Suppressor macrophage treated with lipopolysaccharide for 1 hour (primary cell): ENCODE measurements around the gene ATPAF2.
"Not testable (repeated sequence)": the region's sequence is repeated elsewhere in the genome, so short reads cannot be mapped to it uniquely, and the experiment has no call there.

Experiments used
- DNase-seq, 3 donors: peaks; one replicate each; pipeline ENCODE4 v3.0.0-alpha.2; 2020 to 2022

The ATPAF2 gene

DNA sequence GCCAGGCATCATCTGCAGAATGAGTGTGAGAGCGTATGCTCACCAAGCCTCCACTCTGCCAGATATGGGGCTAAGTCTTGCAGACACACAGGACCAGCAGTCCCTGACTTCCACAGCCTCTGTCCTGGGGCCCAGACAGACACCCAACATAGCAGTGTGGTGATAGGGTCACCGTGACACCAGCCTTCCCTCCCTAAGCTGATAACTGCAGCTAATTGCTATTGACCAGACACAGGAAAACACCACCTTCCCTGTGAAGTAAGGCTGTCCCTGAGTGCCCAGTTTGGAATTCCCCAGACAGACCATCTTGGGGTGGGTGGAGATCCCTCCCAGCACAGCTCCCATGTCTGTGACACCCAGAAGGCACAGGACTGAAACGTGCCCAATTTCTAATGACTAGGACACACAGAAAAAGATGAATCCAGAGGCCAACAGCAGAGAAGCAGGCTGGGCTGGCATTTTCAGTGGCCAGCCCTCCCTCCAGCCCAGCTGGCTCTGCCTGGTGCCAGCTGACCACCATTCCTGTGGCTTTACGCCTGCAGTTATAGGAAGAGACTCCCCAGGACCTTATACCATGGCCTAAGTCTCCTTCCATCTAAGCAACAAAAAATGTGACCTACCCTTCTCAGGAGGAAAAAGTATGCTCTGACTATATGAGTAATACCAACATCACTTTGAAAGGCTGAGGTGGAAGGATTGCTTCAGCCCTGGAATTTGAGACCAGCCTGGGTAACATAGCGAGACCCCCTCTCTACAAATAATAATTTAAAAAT, 30.3 kb downstream of the ATPAF2 start:
- DNase-seq = no peak

DNA sequence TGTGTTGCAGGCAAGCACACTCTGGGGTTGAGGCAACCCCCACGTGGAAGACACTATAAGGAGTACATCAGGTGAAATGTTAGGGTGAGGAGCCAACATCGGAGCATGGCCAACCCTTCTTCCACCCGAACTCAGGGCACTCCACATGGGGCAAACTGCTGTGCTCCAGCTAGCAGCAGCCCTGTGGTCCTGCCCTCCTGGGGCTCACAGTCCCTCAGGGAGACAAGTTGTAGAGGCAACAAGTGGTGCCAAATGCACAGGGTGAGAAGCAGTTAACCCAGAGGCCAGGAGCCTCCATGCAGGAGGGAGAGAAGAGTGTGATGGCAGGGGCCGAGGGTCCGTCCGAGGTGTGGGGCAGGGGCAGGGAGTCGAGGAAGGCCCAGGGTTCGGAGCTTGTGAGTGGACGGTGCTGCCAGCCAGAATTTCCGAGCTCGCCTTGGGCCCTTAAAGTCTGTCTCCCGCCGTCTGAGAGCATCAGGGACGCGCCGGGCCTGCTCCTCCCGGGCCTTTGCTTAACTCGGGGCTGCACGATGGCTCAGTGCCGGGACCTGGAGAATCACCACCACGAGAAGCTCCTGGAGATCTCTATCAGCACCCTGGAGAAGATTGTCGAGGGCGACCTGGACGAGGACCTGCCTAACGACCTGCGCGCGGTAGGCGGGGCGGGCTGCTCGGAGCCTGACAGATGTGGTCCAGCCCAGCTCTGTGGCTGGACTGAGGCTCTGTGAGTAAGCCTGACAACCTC, 32.3 kb downstream of the ATPAF2 start:
- no peak for DNase-seq

DNA sequence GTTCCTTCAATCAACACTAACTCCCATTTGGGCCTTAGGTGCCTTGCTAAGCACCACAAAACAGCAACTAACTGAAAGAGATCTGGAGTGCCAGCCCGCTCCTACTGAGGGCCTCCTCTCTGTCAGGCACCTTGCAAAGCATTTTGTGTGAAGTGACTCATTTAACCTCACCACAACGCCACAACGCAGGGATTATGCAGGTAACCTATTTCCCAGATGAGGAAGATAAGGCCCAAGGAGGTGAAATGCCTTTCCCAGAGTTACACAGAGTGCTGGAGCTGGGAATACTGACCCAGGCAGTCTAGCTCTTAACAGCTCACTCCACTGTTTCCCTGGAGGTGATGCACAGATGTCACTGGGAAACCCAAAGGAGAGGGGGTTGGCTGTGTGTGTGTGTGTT, 33.5 kb downstream of the ATPAF2 start:
- DNase-seq = no peak

DNA sequence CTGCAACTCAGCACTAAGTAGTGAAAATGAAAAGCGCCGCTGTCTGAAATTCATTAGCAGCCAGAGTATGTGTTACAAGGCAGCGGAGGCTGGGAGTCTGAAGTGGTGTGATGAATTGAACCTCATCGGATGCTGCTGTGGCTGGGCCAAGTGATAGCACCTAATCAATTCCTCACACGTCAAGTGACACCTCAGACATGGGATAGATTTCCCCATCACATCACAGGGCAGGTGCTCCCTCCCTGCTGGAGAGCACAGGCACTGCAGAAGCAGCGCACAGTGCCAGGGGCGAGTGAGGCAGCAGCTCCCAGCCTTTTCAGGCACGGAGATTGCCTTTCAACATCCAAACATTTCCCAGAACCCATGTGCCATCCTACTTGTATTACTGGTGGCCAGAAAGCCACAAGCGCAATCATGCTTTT, 34.1 kb downstream of the ATPAF2 start:
- DNase-seq = no peak

DNA sequence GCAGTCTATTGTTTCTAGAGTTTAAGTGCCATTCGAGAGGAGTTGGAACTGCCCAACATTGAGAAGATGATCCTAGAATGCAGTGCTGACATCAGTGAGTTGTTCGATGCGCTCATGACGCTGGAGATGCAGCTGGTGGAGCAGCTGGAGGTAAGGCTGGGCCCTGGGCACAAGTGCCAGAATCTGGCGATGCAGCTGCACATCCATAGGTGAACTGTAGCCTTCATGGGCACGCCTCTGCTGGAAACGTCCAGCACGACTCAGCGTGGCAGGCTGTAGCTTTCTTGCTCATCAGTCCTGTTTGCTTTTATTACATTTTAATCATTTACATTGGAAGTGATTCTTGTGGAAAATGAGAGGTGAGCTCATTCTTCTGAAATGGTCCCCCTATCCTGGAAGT, 34.6 kb downstream of the ATPAF2 start:
- DNase-seq = no peak

DNA sequence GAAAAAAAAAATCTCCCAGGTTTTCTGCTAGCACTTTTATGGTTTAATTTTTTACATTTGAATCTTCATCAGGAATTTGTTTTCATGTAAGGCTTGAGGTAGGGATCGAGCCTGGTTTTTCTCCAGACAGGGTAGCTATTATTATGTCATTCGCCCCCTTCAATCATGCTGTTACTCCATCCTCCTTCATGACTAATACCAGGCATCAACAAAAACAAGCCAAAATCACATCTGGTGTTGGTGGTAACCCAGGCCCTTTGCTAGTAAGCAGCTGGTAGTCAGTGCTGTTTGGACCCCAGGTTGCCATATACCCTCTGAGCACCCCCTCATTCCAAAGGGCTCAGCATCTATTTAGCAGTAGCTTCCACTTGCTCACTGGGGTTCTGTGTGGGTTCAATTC, 36.8 kb downstream of the ATPAF2 start:
- no peak for DNase-seq

DNA sequence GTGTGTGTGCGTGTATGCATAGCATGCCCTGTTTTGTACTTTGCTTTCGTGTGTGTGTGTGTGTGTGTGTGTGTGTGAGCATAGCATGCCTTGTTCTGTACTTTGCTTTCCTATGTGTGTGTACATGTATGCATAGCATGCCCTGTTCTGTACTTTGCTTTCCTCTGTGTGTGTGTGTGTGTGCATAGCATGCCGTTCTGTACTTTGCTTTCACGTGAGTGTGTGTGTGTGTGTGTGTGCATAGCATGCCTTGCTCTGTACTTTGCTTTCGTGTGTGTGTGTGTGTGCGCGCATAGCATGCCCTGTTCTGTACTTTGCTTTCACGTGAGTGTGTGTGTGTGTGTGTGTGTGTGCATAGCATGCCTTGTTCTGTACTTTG, 38.9 kb downstream of the ATPAF2 start:
- DNase-seq = no peak

DNA sequence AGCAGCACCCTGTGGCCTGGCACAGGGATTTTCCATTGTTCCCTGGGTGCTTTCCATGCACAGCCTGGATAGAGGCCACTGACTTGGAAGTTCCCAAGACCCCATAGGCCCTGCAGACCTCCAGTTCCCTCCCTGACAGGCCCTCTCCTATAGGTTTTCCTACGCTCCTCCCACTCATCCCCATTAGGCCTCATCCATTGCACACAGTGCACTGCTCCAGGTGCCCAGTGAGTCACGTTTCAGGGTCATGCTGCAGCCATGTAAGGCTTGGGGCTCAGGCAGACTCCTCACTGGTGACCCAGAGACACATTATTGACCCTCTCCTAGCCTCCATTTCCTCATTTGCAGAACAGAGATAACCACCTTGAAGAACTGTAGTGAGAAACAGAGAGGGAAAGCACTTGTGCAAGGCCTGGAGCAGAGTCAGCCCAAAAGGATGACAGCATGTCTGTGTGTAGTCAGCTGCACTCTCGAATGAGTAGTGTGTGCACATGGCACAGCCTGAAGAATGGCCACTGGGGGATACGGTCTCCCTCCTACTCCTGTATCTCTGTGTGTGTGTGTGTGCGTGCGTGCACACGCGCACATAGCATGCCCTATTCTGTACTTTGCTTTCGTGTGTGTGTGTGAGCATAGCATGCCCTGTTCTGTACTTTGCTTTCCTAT, 39.5 kb downstream of the ATPAF2 start:
- DNase-seq = no peak

DNA sequence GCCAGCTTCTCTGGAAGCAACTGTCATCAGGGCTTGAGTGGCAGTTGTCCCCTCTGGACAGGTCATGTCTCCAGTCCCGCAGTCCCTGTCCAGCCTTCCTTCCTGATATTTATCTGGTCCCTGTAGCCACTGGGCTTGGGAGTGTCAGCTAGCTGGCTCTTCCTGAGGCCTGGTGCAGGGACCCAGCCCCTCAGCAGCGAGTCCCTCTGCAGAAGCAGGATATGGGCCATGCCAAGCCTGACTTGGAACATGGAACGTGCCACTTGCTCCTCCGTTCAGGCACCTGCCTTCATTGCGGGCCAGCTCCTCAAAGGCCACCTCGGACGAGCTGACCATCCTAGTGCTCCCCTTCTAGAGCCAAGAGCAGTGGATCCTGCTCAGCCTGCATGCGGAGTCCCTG, 40.0 kb downstream of the ATPAF2 start:
- no peak for DNase-seq

DNA sequence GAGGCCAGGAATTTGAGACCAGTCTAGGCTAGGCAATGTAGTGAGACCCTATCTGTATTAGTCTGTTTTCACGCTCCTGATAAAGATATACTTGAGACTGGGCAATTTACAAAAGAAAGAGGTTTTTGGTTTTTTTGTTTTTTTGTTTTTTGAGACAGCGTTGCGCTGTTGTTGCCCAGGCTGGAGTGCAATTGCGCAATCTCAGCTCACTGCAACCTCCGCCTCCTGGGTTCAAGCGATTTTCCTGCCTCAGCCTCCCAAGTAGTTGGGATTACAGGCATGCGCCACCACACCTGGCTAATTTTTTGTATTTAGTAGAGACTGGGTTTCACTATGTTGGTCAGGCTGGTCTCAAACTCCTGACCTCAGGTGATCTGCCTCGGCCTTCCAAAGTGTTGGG, 43.1 kb downstream of the ATPAF2 start:
- DNase-seq = not testable (repeated sequence)

DNA sequence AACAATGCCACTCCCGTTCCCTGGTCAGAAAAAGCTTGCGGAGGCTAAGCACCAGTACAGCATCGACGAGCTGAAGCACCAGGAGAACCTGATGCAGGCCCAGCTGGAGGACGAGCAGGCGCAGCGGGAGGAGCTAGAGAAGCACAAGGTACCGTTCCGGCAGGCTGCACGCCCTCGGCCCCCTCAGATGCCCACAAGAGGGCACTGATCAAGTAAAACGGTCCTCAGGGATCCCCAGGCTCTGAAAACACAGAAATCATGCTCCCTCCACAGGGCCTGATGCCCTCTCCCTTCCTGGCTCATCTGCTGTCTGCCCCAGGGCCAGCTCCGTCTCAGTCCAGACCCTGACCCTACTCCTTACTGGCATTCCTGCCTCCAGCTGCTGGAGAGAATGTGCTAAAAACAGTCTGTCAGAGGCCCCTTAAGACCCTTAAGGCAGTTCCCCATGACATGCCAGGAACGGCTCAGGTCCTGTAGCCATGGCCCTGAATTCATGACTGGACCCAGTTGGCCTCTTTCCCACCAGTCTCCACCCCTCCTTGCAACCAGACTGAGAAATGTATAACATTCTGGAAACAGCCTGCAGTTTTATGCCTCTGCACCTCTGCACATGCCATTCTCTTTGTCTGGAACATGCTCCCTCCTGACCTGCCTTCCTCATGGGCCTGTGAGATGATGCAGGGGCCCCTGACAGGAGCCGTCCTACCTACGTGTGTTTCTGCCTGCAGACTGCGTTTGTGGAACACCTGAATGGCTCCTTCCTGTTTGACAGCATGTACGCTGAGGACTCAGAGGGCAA, 44.5 kb downstream of the ATPAF2 start:
- DNase-seq = peak; percentile 53 to 60 (median 55)

DNA sequence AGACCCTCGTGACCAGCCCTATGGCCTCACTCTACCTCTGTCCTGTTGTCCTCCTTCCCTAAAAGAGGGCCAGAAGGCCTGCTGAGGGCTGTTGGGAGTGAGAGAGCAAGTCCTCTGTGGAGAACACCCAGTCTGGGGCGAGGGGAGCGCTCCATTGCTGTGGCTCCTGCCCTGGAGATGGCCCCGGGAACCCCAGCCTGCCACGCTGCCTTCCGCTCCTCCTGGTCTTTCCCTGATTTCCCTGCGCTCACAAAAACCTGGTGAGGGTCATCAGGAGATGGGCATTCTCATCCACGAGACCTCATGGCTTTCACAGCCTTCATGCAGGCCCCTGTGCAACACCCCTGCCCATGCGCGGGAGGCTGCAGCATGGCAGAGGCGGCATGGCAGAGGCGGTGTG, 45.1 kb downstream of the ATPAF2 start:
- DNase-seq = no peak

DNA sequence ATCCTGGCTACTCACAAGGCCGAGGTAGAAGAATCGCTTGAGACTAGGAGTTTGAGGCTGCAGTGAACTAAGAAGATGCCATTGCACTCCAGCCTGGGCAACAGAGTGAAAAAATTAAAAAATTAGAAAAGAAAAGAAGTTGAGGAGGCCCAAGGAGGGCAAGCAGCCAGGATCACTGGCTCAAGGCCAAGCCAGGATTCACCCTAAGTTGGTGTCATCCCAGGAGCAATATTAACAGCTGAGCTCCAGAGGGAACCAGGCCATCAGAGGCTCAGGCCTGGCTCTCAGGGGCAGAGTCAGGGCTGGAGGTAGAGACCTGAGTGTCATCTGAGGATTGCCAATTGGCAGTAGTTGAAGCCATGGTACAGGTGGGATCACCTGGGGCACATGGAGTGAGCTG, 45.6 kb downstream of the ATPAF2 start:
- DNase-seq = no peak

DNA sequence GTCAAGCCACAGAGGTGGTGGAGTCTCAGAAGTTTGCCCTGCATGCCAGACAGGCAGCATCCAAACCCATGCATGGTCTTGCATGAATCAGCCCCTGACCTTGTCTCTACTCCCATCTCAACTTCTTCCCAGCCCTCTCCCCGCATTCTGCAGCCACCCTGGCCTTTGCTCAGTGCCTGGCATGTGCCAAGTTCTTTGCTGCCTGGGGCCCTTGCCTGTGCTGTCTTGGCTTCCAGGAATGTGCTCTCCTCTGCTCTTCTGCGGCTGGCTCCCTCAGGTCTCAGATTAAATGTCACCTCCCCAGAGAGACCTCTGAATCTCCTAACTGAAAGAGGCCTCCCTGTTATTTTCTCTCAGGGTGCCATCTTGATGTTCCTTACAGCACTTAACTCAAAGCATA, 48.7 kb downstream of the ATPAF2 start:
- DNase-seq = no peak

DNA sequence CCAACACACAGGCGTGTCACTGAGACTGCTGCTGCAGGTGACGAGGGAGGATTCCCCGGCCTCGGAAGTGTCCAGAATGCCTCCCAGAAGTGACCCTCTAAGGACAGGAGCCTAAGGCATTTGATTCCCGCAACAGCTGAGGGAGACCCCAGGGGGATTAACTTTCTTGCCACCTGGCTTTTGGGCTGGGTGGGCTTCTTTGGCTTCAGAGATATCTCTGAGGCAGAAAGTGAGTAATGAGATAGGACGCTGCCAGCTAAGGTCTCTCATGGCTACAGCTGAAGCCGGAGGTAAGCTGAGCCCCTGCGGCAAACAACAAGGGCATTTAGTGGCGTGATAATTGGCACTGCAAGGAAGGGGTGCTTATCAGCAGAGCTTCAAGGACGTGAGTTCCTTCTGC, 49.4 kb downstream of the ATPAF2 start:
- DNase-seq = no peak

DNA sequence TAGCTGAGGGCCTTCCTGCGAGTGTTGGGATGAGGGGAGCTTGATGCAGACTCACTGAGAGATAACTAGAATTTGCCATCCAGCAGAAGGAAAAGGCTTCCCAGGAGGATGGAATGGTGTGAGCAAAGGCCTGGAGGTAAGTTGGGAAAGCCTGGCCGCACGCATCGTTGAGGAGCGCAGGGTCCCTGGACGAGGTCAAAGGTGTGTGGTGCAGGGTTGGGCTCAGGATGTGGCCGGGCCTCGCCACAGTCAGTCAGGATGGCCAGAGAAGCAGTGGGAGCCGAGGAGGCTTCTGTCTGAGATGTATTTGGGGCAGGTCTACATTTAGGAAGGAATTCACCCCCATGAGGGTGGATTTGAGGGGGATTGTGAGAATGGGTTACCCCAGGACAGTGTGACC, 49.9 kb downstream of the ATPAF2 start:
- no peak for DNase-seq

DNA sequence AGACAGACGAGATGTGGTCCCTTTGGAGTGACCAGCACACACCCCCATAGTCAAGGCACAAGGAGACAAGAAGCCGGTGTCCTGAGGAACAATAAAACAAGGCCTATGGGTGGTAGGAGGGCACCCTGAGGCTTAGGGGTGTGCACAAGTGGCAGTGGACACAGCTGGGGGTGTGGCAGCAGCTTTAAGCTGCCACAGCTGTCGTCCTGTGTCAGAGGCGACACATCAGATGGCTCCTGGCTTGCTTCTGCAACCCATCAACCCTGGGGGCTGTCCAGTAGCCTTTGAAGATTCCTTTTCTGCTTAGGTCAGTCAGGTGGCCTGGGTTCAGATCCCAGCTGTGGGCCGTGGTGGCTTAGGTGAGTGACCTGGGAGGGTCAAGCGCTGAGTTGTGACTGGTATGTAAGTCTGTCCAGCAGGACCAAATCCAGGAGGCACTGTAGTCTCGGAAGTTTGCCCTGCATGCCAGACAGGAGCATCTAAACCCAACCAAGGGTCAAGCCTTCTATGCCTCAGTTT, 50.5 kb downstream of the ATPAF2 start:
- no peak for DNase-seq

DNA sequence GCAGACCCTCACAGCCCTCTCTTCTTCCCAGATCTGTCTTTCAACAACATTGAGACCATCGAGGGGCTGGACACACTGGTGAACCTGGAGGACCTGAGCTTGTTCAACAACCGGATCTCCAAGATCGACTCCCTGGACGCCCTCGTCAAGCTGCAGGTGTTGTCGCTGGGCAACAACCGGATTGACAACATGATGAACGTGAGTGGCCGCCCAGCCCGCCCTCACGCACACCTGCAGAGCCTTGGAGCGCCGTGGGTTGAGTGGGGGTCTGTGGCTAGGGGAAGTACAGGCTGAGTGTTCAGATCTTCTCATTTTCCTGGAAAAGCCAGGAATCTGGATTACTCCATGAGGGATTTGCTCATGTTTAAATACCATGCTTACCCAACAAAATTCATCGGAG, 51.1 kb downstream of the ATPAF2 start:
- DNase-seq = no peak

DNA sequence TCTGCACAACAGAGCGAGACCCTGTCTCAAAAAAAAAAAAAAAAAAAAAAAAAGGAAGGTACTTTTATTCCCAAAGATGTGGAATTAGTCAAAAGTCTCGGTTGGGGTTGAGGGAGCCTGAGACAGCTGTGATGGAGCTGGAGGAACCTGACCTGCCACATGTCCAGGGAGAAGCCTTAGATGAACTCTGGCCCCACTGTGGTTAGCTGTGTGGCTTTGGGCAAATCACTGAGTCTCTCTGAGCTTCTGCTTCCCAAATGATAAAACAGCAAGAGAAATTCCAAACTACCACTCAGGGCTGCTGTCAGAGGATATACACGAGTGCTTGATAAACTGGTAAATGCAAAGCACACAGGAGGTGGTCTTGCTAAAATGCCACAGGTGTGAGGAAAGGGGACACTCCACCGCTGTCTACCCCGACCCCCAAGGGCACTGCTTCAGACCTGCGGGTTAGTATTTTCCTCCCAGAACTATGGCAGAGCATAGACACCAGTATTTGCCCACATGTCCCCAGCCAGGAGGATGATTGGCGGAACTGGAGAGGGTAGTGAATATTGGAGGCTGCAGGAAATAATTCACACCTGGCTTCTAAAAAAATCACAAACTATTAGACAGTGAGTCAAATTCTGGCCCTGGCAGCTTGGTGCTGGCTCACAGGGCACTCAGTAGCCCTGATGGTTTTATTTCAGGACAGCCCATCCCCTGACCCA, 51.6 kb downstream of the ATPAF2 start:
- DNase-seq = no peak

DNA sequence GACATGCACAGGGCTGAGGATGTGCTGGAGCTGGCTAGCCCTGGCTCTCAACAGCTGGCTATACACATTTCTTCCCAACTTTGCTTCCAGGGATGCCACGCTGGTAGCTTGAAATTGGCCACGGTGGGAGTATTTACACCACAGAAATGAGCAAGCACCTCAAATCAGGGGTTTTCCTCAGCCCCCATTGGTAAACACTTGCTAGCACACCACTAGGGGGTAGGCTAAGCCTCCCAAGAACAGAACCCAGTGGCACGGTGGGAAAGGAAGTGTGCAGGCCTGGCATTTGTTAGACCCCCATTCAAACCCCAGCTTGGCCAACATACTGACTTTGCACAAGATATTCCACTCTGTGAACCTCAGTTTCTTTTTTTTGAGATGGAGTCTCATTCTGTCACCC, 53.4 kb downstream of the ATPAF2 start:
- peak; percentile 26 to 43 (median 36) for DNase-seq

DNA sequence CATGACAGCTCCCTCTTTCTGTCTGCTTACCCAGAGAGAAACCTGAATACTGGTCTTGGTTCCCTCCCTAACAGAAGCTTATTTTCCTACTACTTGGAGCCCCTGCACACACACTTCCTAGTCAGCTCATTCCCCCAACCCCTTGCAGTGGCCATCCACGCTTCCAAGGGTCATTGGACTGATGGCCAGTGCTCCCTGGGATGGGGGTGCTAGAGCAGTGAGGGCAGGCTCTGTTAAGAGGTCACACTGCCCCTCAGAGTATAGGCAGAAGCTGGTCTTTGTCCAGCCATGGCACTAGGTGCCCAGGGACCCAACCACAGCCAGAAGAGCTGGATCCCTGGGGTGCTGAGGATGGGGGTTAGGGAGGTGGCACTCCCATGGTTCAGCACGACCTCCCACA, 53.8 kb downstream of the ATPAF2 start:
- DNase-seq = no peak

DNA sequence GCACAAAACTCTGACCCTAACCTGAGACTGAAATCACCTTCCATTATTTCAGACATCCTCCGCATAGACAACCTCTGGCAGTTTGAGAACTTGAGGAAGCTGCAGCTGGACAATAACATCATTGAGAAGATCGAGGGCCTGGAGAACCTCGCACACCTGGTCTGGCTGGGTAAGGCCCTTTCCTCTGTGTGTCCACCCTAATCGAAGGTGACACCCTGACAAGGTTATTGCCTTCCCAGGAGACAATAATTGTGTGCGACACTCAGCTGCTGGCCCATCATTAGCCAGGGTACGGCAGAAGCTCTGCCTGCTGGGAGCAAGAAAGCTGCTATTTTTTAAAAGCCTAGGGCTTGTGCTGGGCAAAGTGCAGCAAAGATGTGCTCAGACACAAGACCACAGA, 55.2 kb downstream of the ATPAF2 start:
- no peak for DNase-seq
